ENCODE data around the gene FOSL2. TPM values are rescaled to one million over a fixed set of nuclear protein-coding genes. Genes with fewer than 3 reads are reported as not detected.

The FOSL2 gene
- total RNA-seq, 1 donor from 2014 or later = 1.3 TPM

DNA sequence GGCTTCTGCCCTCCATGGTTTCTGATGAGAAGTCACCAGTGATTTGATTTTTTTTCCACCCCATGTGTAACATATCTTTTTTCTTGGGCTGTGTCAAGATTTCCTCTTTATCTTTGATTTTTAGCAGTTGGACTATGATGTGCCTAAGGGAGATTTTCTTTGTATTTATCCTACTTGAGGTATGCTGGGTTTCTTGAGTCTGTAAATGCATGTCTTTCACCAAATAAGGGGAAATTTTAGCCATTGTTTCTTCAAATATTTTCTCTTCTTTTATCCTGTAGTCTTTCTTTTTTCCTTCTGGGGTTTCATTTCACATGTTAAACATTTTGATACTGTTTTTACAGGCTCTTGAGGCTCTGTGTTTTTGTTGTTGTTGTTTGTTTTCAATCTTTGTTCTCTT, 69.5 kb downstream of the FOSL2 start:
- no peak overlapping the region for H3K4me2 ChIP-seq
- H2AFZ ChIP-seq (replicated peaks) = no peak overlapping the region
- no peaks in the 10 kb centered on the region for H3K4me1 Mint-ChIP-seq
- no peaks in the 10 kb centered on the region for H3K36me3 ChIP-seq
- H4K20me1 ChIP-seq (ENCODE audit: low read depth) = no peaks in the 10 kb centered on the region
- TF ChIP-seq EZH2 (IDR thresholded peaks at IDR 0.05) = no peak
- no peak overlapping the region for H3K4me3 ChIP-seq
- no peak overlapping the region for H3K27ac Mint-ChIP-seq
- peaks cover 10% of the 10 kb centered on the region for H3K9me3 Mint-ChIP-seq
- H3K27me3 Mint-ChIP-seq (ENCODE audit: insufficient read depth, low read depth) = no peaks in the 10 kb centered on the region
- H3K4me3 Mint-ChIP-seq = no peak overlapping the region
- no peaks in the 10 kb centered on the region for H3F3A ChIP-seq (ENCODE audit: low read depth)
- DNase-seq (ENCODE audit: low spot score) = no peak
- H3K9ac ChIP-seq = no peak overlapping the region
- H3K27ac ChIP-seq = no peak overlapping the region
- peaks cover 4% of the 10 kb centered on the region for H3K9me3 ChIP-seq (ENCODE audit: low read depth)
- no peaks in the 10 kb centered on the region for H3K36me3 Mint-ChIP-seq
- no peaks in the 10 kb centered on the region for H3K4me1 ChIP-seq
- no peaks in the 10 kb centered on the region for H3K79me2 ChIP-seq (ENCODE audit: low read depth)
- no peaks in the 10 kb centered on the region for H3K27me3 ChIP-seq

DNA sequence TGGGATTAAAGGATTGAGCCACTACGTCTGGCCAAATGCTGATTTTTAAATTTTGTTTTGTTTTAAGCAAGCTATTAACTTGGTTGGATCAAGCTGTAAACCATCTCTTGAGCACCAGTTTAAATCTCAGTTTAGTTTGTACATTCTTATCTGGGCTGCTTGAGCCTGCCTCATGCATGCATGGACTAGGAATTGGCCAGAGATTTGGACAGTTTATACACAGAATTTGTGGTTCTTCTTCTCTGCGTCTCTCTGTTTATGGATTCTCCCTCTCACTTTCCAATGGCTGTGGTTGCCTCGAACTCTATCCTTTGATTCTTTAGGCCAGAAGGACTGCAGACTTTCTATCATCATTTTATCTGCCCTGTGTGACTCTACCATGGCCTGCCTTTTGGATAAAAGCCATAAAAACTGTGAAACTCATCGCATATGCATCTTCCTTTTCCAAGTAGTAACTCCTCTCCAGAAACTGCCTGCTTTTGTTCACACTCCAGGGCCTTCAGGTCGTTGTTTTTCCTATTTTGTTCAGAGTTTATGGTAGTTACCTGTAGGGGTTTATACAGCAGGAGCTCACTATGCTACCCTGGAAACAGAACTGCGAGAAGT, 70.7 kb downstream of the FOSL2 start:
- Histone ChIP-seq H3K4me1 (no peaks in the 10 kb centered on the region), H3K9ac (no peak overlapping the region), H3K9me3 (ENCODE audit: low read depth) (peaks cover 4% of the 10 kb centered on the region), H3K79me2 (ENCODE audit: low read depth) (no peaks in the 10 kb centered on the region), H3K4me2 (no peak overlapping the region), H3K27ac (no peak overlapping the region), H4K20me1 (ENCODE audit: low read depth) (no peaks in the 10 kb centered on the region), H3K4me3 (no peak overlapping the region), H3K36me3 (no peaks in the 10 kb centered on the region), H3K27me3 (no peaks in the 10 kb centered on the region), H2AFZ (replicated peaks) (no peak overlapping the region), H3F3A (ENCODE audit: low read depth) (no peaks in the 10 kb centered on the region)
- no peak overlapping the region for H3K27ac Mint-ChIP-seq
- H3K9me3 Mint-ChIP-seq = peaks cover 10% of the 10 kb centered on the region
- TF ChIP-seq EZH2phosphoT487 (IDR thresholded peaks at IDR 0.05) = no peak
- TF ChIP-seq, protein P1, sequence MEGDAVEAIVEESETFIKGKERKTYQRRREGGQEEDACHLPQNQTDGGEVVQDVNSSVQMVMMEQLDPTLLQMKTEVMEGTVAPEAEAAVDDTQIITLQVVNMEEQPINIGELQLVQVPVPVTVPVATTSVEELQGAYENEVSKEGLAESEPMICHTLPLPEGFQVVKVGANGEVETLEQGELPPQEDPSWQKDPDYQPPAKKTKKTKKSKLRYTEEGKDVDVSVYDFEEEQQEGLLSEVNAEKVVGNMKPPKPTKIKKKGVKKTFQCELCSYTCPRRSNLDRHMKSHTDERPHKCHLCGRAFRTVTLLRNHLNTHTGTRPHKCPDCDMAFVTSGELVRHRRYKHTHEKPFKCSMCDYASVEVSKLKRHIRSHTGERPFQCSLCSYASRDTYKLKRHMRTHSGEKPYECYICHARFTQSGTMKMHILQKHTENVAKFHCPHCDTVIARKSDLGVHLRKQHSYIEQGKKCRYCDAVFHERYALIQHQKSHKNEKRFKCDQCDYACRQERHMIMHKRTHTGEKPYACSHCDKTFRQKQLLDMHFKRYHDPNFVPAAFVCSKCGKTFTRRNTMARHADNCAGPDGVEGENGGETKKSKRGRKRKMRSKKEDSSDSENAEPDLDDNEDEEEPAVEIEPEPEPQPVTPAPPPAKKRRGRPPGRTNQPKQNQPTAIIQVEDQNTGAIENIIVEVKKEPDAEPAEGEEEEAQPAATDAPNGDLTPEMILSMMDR (IDR thresholded peaks at IDR 0.05) = no peak
- no peak for TF ChIP-seq EZH2 (IDR thresholded peaks at IDR 0.05)
- no peaks in the 10 kb centered on the region for H3K36me3 Mint-ChIP-seq
- no peak overlapping the region for H3K4me3 Mint-ChIP-seq
- H3K4me1 Mint-ChIP-seq = no peaks in the 10 kb centered on the region
- DNase-seq (ENCODE audit: low spot score) = no peak
- peaks cover 3% of the 10 kb centered on the region for H3K27me3 Mint-ChIP-seq (ENCODE audit: insufficient read depth, low read depth)

DNA sequence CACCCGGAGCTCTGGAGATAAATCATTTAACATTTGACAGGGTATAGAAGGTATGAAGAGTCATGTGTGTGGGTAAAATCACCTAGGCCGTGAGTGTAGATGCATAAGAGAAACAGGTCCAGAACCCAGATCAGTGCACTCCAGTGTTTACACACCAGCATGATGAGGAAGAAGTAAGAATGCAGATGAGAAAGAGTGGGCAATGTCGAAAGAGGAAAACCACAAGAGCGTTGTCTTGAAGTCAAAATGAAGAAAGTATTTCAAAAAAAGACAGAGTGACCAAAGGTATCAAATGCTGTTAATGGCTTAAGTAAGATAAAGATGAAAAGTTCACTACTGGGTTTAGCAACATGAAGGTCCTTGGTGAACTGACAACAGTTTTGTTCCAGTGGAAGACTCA, 71.2 kb downstream of the FOSL2 start:
- Histone ChIP-seq H3K79me2 (ENCODE audit: low read depth) (no peaks in the 10 kb centered on the region), H3K9me3 (ENCODE audit: low read depth) (peaks cover 4% of the 10 kb centered on the region), H3K27ac (no peak overlapping the region), H2AFZ (replicated peaks) (no peak overlapping the region), H3K4me3 (no peak overlapping the region), H3K4me1 (no peaks in the 10 kb centered on the region), H3K9ac (no peak overlapping the region), H3F3A (ENCODE audit: low read depth) (no peaks in the 10 kb centered on the region), H3K4me2 (no peak overlapping the region), H3K27me3 (no peaks in the 10 kb centered on the region), H4K20me1 (ENCODE audit: low read depth) (no peaks in the 10 kb centered on the region), H3K36me3 (no peaks in the 10 kb centered on the region)
- H3K27me3 Mint-ChIP-seq (ENCODE audit: insufficient read depth, low read depth) = peaks cover 3% of the 10 kb centered on the region
- no peak overlapping the region for H3K27ac Mint-ChIP-seq
- H3K9me3 Mint-ChIP-seq = peaks cover 10% of the 10 kb centered on the region
- H3K4me3 Mint-ChIP-seq = no peak overlapping the region
- no peak for DNase-seq (ENCODE audit: low spot score)
- no peaks in the 10 kb centered on the region for H3K36me3 Mint-ChIP-seq
- no peaks in the 10 kb centered on the region for H3K4me1 Mint-ChIP-seq
- no peak for TF ChIP-seq EZH2 (IDR thresholded peaks at IDR 0.05)
- TF ChIP-seq, protein P1 (IDR thresholded peaks at IDR 0.05) = no peak
- no peak for TF ChIP-seq EZH2phosphoT487 (IDR thresholded peaks at IDR 0.05)

- Mint-ChIP-seq H3K4me3 (no peak overlapping the region), H3K36me3 (no peaks in the 10 kb centered on the region), H3K27me3 (ENCODE audit: insufficient read depth, low read depth) (peaks cover 3% of the 10 kb centered on the region), H3K4me1 (no peaks in the 10 kb centered on the region), H3K9me3 (peaks cover 10% of the 10 kb centered on the region), H3K27ac (no peak overlapping the region)
- DNase-seq (ENCODE audit: low spot score) = no peak
- Histone ChIP-seq H3K4me3 (no peak overlapping the region), H3K4me2 (no peak overlapping the region), H4K20me1 (ENCODE audit: low read depth) (no peaks in the 10 kb centered on the region), H3K27me3 (no peaks in the 10 kb centered on the region), H3K9me3 (ENCODE audit: low read depth) (peaks cover 4% of the 10 kb centered on the region), H3K9ac (no peak overlapping the region), H3K4me1 (no peaks in the 10 kb centered on the region), H3K79me2 (ENCODE audit: low read depth) (no peaks in the 10 kb centered on the region), H3K27ac (no peak overlapping the region), H3K36me3 (no peaks in the 10 kb centered on the region), H3F3A (ENCODE audit: low read depth) (no peaks in the 10 kb centered on the region), H2AFZ (replicated peaks) (no peak overlapping the region)
- TF ChIP-seq EZH2 (IDR thresholded peaks at IDR 0.05) (no peak), EZH2phosphoT487 (IDR thresholded peaks at IDR 0.05) (no peak)
- TF ChIP-seq, protein P1 (IDR thresholded peaks at IDR 0.05) = no peak
Observed at GRCh38 chr2:28465148-28465885, 72.7 kb downstream of the FOSL2 start.
